Neural cell (in vitro differentiated cells): ENCODE results near the gene TNS1. TPM values are rescaled to one million over a fixed set of nuclear protein-coding genes. Genes with fewer than 3 reads are reported as not detected.

Experiments used
- H2AFZ ChIP-seq: fragments of 200-600, 300-800 bp; sonication (generic), shearing (Covaris generic); 2 replicates; pipeline ENCODE4 v1.6.0; 2014; ENCODE audit warnings: low read depth, mild to moderate bottlenecking, antibody characterized with exemption, low read length, moderate library complexity
- H3F3A ChIP-seq: fragments of 200-600 bp; shearing (Covaris generic); 2 replicates; pipeline ENCODE4 v1.6.1; 2016; ENCODE audit warnings: mild to moderate bottlenecking, moderate library complexity, mixed read lengths, antibody characterized with exemption, low read length; ENCODE audit not compliant: insufficient read depth, poor library complexity, severe bottlenecking
- H3K27ac ChIP-seq: fragments of 200-600, 300-800 bp; sonication (generic), shearing (Covaris generic); 2 replicates; pipeline ENCODE4 v1.5.1; 2014; ENCODE audit warnings: mild to moderate bottlenecking, low read length, moderate library complexity
- H3K27me3 ChIP-seq: fragments of 300-800, 200-600 bp; sonication (generic), shearing (Covaris generic); 2 replicates; pipeline ENCODE4 v1.6.0; 2014; ENCODE audit warnings: mild to moderate bottlenecking, low read depth, low read length, moderate library complexity; ENCODE audit not compliant: insufficient read depth
- H3K36me3 ChIP-seq: fragments of 300-800, 200-600 bp; sonication (generic), shearing (Covaris generic); 2 replicates; pipeline ENCODE4 v1.5.1; 2014; ENCODE audit warnings: mild to moderate bottlenecking, antibody characterized with exemption, low read length, moderate library complexity; ENCODE audit not compliant: insufficient read depth
- H3K4me2 ChIP-seq: fragments of 300-800, 200-600 bp; sonication (generic), shearing (Covaris generic); 2 replicates; pipeline ENCODE4 v1.6.0; 2014; ENCODE audit warnings: mild to moderate bottlenecking, low read length
- H3K4me3 ChIP-seq: fragments of 300-800, 200-600 bp; sonication (generic), shearing (Covaris generic); 2 replicates; pipeline ENCODE4 v1.5.1; 2014; ENCODE audit warnings: mild to moderate bottlenecking, low read length, moderate library complexity
- H3K79me2 ChIP-seq: fragments of 200-600 bp; shearing (Covaris generic); replicated peaks from 2 replicates; pipeline ENCODE4 v1.6.0; 2014; ENCODE audit warnings: mild to moderate bottlenecking, low read length, moderate library complexity; ENCODE audit not compliant: insufficient read depth
- H3K9ac ChIP-seq: fragments of 300-800, 200-600 bp; sonication (generic), shearing (Covaris generic); 2 replicates; pipeline ENCODE4 v1.6.1; 2016; ENCODE audit warnings: mild to moderate bottlenecking, low read length, mixed read lengths
- H3K9me2 ChIP-seq: fragments of 200-600 bp; shearing (Covaris generic); 2 replicates; pipeline ENCODE4 v1.6.1; 2016; ENCODE audit warnings: mild to moderate bottlenecking, low read length, mixed read lengths; ENCODE audit not compliant: insufficient read depth
- H3K9me3 ChIP-seq: fragments of 200-600, 300-800 bp; sonication (generic), shearing (Covaris generic); 2 replicates; pipeline ENCODE4 v1.6.1; 2016; ENCODE audit warnings: mild to moderate bottlenecking, mixed run types, low read length, moderate library complexity, mixed read lengths
- H4K20me1 ChIP-seq: fragments of 200-600 bp; shearing (Covaris generic); 2 replicates; pipeline ENCODE4 v1.6.1; 2016; ENCODE audit warnings: mild to moderate bottlenecking, mixed run types; ENCODE audit not compliant: insufficient read depth
- CTCF ChIP-seq: fragments of 450-650 bp; IDR thresholded peaks from 2 replicates; pipeline ENCODE4 v1.5.1; 2014; ENCODE audit warnings: antibody characterized with exemption, mild to moderate bottlenecking, moderate library complexity; ENCODE audit not compliant: poor library complexity, severe bottlenecking
- EP300 ChIP-seq: fragments of 450-650 bp; conservative IDR thresholded peaks from 2 replicates; pipeline ENCODE4 v1.6.1; 2014; ENCODE audit warnings: antibody characterized with exemption, mild to moderate bottlenecking, moderate library complexity; ENCODE audit not compliant: poor library complexity, severe bottlenecking
- MXI1 ChIP-seq: fragments of 450-650 bp; conservative IDR thresholded peaks from 2 replicates; pipeline ENCODE4 v1.6.1; 2014; ENCODE audit warnings: antibody characterized with exemption, mild to moderate bottlenecking; ENCODE audit not compliant: poor library complexity, severe bottlenecking
- POLR2AphosphoS5 ChIP-seq: IDR thresholded peaks from 2 replicates; pipeline ENCODE4 v1.6.1; 2012
- RAD21 ChIP-seq: fragments of 450-650 bp; conservative IDR thresholded peaks from 2 replicates; pipeline ENCODE4 v1.6.1; 2014; ENCODE audit warnings: antibody characterized with exemption, mild to moderate bottlenecking, moderate library complexity
- SMC3 ChIP-seq: fragments of 450-650 bp; conservative IDR thresholded peaks from 2 replicates; pipeline ENCODE4 v1.6.1; 2014; ENCODE audit warnings: antibody characterized with exemption, mild to moderate bottlenecking, moderate library complexity; ENCODE audit not compliant: poor library complexity
- TAF1 ChIP-seq: IDR thresholded peaks from 2 replicates; pipeline ENCODE4 v1.6.1; 2012; ENCODE audit warnings: low read depth
- polyA plus RNA-seq: library from polyadenylated mRNA; depleted of rRNA; stranded (reverse); fragments of >200 nt; gene quantifications from 2 replicates; pipeline ENCODE4 v1.2.3, GENCODE V29; 2014
- TF ChIP-seq, protein P1 (sequence below): IDR thresholded peaks from 2 replicates; pipeline ENCODE4 v1.6.1; 2012; ENCODE audit warnings: borderline replicate concordance

The TNS1 gene
- polyA plus RNA-seq, 1 donor from 2014 or later = 1.5 TPM

GRCh38 chr2:217937446-217937845 is 65.3 kb downstream of the TNS1 start:
- H3K4me3 ChIP-seq = no peak overlapping the region
- H3K9me2 ChIP-seq = no peaks in the 10 kb centered on the region
- no peaks in the 10 kb centered on the region for H3F3A ChIP-seq
- no peaks in the 10 kb centered on the region for H3K79me2 ChIP-seq
- H3K27ac ChIP-seq = no peak overlapping the region
- no peaks in the 10 kb centered on the region for H3K27me3 ChIP-seq
- H3K36me3 ChIP-seq = no peaks in the 10 kb centered on the region
- no peaks in the 10 kb centered on the region for H4K20me1 ChIP-seq
- H3K4me2 ChIP-seq = no peak overlapping the region
- no peak overlapping the region for H3K9ac ChIP-seq
- TF ChIP-seq SMC3 (no peak), EP300 (no peak), POLR2AphosphoS5 (no peak)
- no peak overlapping the region for H2AFZ ChIP-seq
- no peaks in the 10 kb centered on the region for H3K9me3 ChIP-seq

DNA sequence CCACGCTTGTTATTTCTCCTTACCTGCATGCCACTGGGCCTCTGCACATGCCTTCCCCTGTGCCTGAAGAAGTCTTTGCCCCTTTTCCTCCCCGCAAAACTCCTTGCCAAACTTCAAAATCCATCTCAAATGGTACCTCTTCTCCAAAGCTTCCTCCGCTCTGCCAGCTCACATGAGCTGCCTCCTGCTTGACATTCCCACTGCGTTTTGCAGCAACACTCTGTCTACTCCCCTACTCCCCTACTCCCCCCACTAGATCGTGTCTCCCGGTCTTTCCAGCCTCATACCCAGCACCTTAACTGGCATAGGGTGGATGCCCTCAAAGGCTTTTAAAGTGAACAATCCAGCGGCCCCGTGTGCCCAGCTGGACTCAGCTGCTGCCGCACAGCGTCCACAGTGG is 65.8 kb downstream of the TNS1 start:
- no peak overlapping the region for H3K4me3 ChIP-seq
- H3K4me2 ChIP-seq = no peak overlapping the region
- no peak for TF ChIP-seq MXI1
- no peak for TF ChIP-seq RAD21
- no peak for TF ChIP-seq CTCF
- no peak for TF ChIP-seq POLR2AphosphoS5
- no peak for TF ChIP-seq SMC3
- no peak for TF ChIP-seq TAF1
- TF ChIP-seq, protein P1, sequence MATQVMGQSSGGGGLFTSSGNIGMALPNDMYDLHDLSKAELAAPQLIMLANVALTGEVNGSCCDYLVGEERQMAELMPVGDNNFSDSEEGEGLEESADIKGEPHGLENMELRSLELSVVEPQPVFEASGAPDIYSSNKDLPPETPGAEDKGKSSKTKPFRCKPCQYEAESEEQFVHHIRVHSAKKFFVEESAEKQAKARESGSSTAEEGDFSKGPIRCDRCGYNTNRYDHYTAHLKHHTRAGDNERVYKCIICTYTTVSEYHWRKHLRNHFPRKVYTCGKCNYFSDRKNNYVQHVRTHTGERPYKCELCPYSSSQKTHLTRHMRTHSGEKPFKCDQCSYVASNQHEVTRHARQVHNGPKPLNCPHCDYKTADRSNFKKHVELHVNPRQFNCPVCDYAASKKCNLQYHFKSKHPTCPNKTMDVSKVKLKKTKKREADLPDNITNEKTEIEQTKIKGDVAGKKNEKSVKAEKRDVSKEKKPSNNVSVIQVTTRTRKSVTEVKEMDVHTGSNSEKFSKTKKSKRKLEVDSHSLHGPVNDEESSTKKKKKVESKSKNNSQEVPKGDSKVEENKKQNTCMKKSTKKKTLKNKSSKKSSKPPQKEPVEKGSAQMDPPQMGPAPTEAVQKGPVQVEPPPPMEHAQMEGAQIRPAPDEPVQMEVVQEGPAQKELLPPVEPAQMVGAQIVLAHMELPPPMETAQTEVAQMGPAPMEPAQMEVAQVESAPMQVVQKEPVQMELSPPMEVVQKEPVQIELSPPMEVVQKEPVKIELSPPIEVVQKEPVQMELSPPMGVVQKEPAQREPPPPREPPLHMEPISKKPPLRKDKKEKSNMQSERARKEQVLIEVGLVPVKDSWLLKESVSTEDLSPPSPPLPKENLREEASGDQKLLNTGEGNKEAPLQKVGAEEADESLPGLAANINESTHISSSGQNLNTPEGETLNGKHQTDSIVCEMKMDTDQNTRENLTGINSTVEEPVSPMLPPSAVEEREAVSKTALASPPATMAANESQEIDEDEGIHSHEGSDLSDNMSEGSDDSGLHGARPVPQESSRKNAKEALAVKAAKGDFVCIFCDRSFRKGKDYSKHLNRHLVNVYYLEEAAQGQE = no peak
- no peaks in the 10 kb centered on the region for H3K36me3 ChIP-seq
- H3K9me3 ChIP-seq = no peaks in the 10 kb centered on the region
- no peaks in the 10 kb centered on the region for H3K9me2 ChIP-seq
- H2AFZ ChIP-seq = no peak overlapping the region
- H3K79me2 ChIP-seq = no peaks in the 10 kb centered on the region
- no peaks in the 10 kb centered on the region for H3K27me3 ChIP-seq
- no peaks in the 10 kb centered on the region for H4K20me1 ChIP-seq
- no peaks in the 10 kb centered on the region for H3F3A ChIP-seq
- H3K27ac ChIP-seq = no peak overlapping the region
- H3K9ac ChIP-seq = no peak overlapping the region

GRCh38 chr2:217935901-217936684 is 66.7 kb downstream of the TNS1 start:
- Histone ChIP-seq H3K27me3 (no peaks in the 10 kb centered on the region), H3K4me2 (no peak overlapping the region), H3K9me3 (no peaks in the 10 kb centered on the region), H3K4me3 (no peak overlapping the region), H3K36me3 (no peaks in the 10 kb centered on the region), H3F3A (no peaks in the 10 kb centered on the region), H3K9ac (no peak overlapping the region), H2AFZ (no peak overlapping the region), H4K20me1 (no peaks in the 10 kb centered on the region), H3K79me2 (no peaks in the 10 kb centered on the region), H3K27ac (no peak overlapping the region), H3K9me2 (no peaks in the 10 kb centered on the region)
- TF ChIP-seq SMC3 = no peak
